ENCODE results near the gene XPNPEP1.
"Not testable (repeated sequence)": the region's sequence is repeated elsewhere in the genome, so short reads cannot be mapped to it uniquely, and the experiment has no call there.

The XPNPEP1 gene

DNA sequence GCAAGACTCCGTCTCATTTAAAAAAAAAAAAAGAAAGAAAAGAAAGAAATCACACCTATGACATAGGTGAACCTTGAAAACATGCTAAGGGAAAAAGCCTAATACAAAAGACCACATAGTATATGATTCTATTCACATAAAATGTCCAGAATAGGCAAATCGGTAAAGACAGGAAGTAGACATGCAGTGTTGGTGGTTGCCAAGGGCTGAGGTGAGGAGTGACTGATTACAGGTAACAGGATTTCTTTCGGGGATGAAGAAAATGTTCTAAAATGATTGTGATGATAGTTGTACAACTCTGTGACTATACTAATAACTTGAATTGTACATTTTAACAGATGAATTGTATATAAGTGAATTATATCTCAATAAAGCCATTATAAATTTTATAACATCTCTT, 3.3 kb downstream of the XPNPEP1 start:
- no peaks in the 10 kb centered on the region for H3K9me3 ChIP-seq (ENCODE audit: low read length)
- H3K27ac ChIP-seq (ENCODE audit: low read depth, low read length, poor library complexity, severe bottlenecking) = no peak overlapping the region
- no peak overlapping the region; the same call in 1 of the 2 replicates for H3K4me2 ChIP-seq (ENCODE audit: low read length)
- no peaks in the 10 kb centered on the region for H3K27me3 ChIP-seq (ENCODE audit: insufficient read depth, low read length)
- TF ChIP-seq, protein P1, sequence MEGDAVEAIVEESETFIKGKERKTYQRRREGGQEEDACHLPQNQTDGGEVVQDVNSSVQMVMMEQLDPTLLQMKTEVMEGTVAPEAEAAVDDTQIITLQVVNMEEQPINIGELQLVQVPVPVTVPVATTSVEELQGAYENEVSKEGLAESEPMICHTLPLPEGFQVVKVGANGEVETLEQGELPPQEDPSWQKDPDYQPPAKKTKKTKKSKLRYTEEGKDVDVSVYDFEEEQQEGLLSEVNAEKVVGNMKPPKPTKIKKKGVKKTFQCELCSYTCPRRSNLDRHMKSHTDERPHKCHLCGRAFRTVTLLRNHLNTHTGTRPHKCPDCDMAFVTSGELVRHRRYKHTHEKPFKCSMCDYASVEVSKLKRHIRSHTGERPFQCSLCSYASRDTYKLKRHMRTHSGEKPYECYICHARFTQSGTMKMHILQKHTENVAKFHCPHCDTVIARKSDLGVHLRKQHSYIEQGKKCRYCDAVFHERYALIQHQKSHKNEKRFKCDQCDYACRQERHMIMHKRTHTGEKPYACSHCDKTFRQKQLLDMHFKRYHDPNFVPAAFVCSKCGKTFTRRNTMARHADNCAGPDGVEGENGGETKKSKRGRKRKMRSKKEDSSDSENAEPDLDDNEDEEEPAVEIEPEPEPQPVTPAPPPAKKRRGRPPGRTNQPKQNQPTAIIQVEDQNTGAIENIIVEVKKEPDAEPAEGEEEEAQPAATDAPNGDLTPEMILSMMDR (IDR thresholded peaks at IDR 0.05; ENCODE audit: low read length) = no peak
- no peak for TF ChIP-seq EZH2 (IDR thresholded peaks at IDR 0.05; ENCODE audit: borderline replicate concordance, low read length)
- peaks cover 25% of the 10 kb centered on the region for H3K36me3 ChIP-seq (ENCODE audit: insufficient read depth, low read length)
- H4K20me1 ChIP-seq (ENCODE audit: insufficient read depth, low read length) = no peaks in the 10 kb centered on the region
- H3K4me3 ChIP-seq (ENCODE audit: low read depth, low read length, poor library complexity, severe bottlenecking) = no peak overlapping the region
- peaks cover 51% of the 10 kb centered on the region for H3K4me1 ChIP-seq (ENCODE audit: insufficient read depth, low read length, severe bottlenecking)
- no peak overlapping the region for H2AFZ ChIP-seq (ENCODE audit: low read length)
- H3K9ac ChIP-seq (ENCODE audit: low read length) = no peak overlapping the region
- H3K79me2 ChIP-seq (ENCODE audit: insufficient read depth, low read length) = peaks cover 59% of the 10 kb centered on the region
- no peaks in the 10 kb centered on the region for H3K9me2 ChIP-seq (ENCODE audit: low read depth, low read length)
- peaks cover 5% of the 10 kb centered on the region; the same call in 1 of the 2 replicates for H3F3A ChIP-seq (ENCODE audit: insufficient read depth, low read length)

DNA sequence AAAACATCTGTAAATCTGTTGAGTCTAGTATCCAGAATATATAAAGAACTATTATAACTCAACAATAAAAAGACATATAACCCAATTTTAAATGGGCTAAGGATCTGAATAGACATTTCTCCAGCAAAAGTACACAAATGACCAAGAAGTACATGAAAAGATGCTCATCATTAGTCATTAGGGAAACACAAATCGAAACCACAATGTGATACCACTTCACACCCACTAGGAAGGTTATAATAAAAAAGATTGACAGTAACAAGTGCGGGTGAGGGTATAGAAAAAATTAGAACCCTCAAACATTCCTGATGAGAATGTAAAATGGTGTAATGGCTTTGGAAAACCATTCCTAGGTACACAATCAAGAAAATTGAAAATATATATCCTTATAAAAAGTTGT, 4.1 kb downstream of the XPNPEP1 start:
- no peak for TF ChIP-seq EZH2 (IDR thresholded peaks at IDR 0.05; ENCODE audit: borderline replicate concordance, low read length)
- TF ChIP-seq, protein P1 (IDR thresholded peaks at IDR 0.05; ENCODE audit: low read length) = no peak
- Histone ChIP-seq H3K9me2 (ENCODE audit: low read depth, low read length) (no peaks in the 10 kb centered on the region), H3K4me3 (ENCODE audit: low read depth, low read length, poor library complexity, severe bottlenecking) (no peak overlapping the region), H3K9ac (ENCODE audit: low read length) (no peak overlapping the region), H3K36me3 (ENCODE audit: insufficient read depth, low read length) (peaks cover 28% of the 10 kb centered on the region), H4K20me1 (ENCODE audit: insufficient read depth, low read length) (no peaks in the 10 kb centered on the region), H3K4me1 (ENCODE audit: insufficient read depth, low read length, severe bottlenecking) (peaks cover 52% of the 10 kb centered on the region), H2AFZ (ENCODE audit: low read length) (no peak overlapping the region), H3K79me2 (ENCODE audit: insufficient read depth, low read length) (peaks cover 63% of the 10 kb centered on the region), H3K27me3 (ENCODE audit: insufficient read depth, low read length) (no peaks in the 10 kb centered on the region), H3K27ac (ENCODE audit: low read depth, low read length, poor library complexity, severe bottlenecking) (no peak overlapping the region), H3K9me3 (ENCODE audit: low read length) (no peaks in the 10 kb centered on the region), H3K4me2 (ENCODE audit: low read length) (no peak overlapping the region), H3F3A (ENCODE audit: insufficient read depth, low read length) (no peaks in the 10 kb centered on the region)

DNA sequence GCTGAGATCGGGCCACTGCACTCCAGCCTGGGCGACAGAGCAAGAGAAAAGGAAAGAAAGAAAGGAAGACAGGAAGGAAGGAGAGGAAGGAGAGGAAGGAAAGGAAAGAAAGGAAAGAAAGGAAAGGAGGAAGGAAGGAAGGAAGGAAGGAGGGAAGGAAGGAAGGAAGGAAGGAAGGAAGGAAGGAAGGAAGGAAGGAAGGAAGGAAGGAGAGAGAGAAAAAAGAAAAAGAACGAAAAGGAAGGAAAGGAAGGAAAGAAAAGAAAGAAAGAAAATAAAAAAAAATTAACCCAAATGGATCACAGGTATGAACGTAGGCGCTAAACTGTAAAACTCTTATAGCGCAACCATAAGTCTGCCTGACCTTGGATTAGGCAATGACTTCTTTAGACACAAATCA, 4.6 kb downstream of the XPNPEP1 start:
- Histone ChIP-seq H3K4me1 (ENCODE audit: insufficient read depth, low read length, severe bottlenecking) (peaks cover 52% of the 10 kb centered on the region), H3K79me2 (ENCODE audit: insufficient read depth, low read length) (peaks cover 63% of the 10 kb centered on the region), H3K36me3 (ENCODE audit: insufficient read depth, low read length) (peaks cover 28% of the 10 kb centered on the region)
- H3K9me2 ChIP-seq (ENCODE audit: low read depth, low read length); H3K4me2 ChIP-seq (ENCODE audit: low read length); H3K27ac ChIP-seq (ENCODE audit: low read depth, low read length, poor library complexity, severe bottlenecking); H4K20me1 ChIP-seq (ENCODE audit: insufficient read depth, low read length); H3K9me3 ChIP-seq (ENCODE audit: low read length); H3K27me3 ChIP-seq (ENCODE audit: insufficient read depth, low read length); H2AFZ ChIP-seq (ENCODE audit: low read length); H3K9ac ChIP-seq (ENCODE audit: low read length); H3F3A ChIP-seq (ENCODE audit: insufficient read depth, low read length); H3K4me3 ChIP-seq (ENCODE audit: low read depth, low read length, poor library complexity, severe bottlenecking): not testable (repeated sequence)

DNA sequence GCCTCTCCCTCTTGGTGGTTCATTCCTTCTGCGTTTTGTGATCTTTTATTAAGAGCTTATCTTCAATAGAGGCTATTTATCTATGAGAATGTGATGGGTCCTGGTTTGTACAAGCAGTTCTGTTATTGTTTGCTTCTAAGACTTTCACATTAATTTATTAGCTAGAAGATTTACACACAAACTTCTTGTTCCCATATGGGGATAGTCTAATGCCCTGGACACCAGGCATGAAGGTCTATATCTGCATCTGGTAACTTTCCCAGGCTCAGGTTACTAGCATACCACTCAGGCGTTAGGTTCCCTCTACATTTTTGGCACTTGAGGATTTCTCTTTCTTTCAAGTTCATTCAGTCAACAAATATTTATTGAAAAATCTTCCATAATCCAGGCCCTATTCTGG, 7.7 kb downstream of the XPNPEP1 start:
- H3F3A ChIP-seq (ENCODE audit: insufficient read depth, low read length) = 0 out of 2 replicates have a peak, but pooled peaks cover 7% of the 10 kb centered on the region
- peak overlapping the region; percentile 33 for H3K4me2 ChIP-seq (ENCODE audit: low read length)
- peaks cover 49% of the 10 kb centered on the region for H3K36me3 ChIP-seq (ENCODE audit: insufficient read depth, low read length)
- TF ChIP-seq, protein P1 (IDR thresholded peaks at IDR 0.05; ENCODE audit: low read length) = no peak
- TF ChIP-seq EZH2 (IDR thresholded peaks at IDR 0.05; ENCODE audit: borderline replicate concordance, low read length) = no peak
- no peaks in the 10 kb centered on the region for H3K27me3 ChIP-seq (ENCODE audit: insufficient read depth, low read length)
- H3K9me2 ChIP-seq (ENCODE audit: low read depth, low read length) = no peaks in the 10 kb centered on the region
- H3K9ac ChIP-seq (ENCODE audit: low read length) = peak overlapping the region; percentile 1; the same call in 1 of the 2 replicates
- H3K79me2 ChIP-seq (ENCODE audit: insufficient read depth, low read length) = peaks cover 51% of the 10 kb centered on the region
- no peaks in the 10 kb centered on the region for H3K9me3 ChIP-seq (ENCODE audit: low read length)
- H3K27ac ChIP-seq (ENCODE audit: low read depth, low read length, poor library complexity, severe bottlenecking) = peak overlapping the region; percentile 72
- peaks cover 61% of the 10 kb centered on the region for H3K4me1 ChIP-seq (ENCODE audit: insufficient read depth, low read length, severe bottlenecking)
- no peak overlapping the region for H3K4me3 ChIP-seq (ENCODE audit: low read depth, low read length, poor library complexity, severe bottlenecking)
- H2AFZ ChIP-seq (ENCODE audit: low read length) = no peak overlapping the region
- no peaks in the 10 kb centered on the region for H4K20me1 ChIP-seq (ENCODE audit: insufficient read depth, low read length)

All from OCI-LY1 (cell line).